OCI-LY7 (cell line): ENCODE results near the gene DOK4.

ENCODE experiments used
- CTCF ChIP-seq: fragments of 200-600 bp; sonication (generic); conservative IDR thresholded peaks from 2 replicates; pipeline ENCODE4 v1.5.1; 2014; ENCODE audit warnings: mild to moderate bottlenecking, antibody characterized with exemption, low read length, moderate library complexity, mixed read lengths
- EZH2phosphoT487 ChIP-seq: fragments of 200-600 bp; sonication (generic); IDR thresholded peaks from 2 replicates; pipeline ENCODE4 v1.6.1; 2018; ENCODE audit warnings: low read depth, borderline replicate concordance, mild to moderate bottlenecking, mixed run types, antibody characterized with exemption, low read length, moderate library complexity, mixed read lengths

- TF ChIP-seq CTCF (no peak), EZH2phosphoT487 (no peak)
Measured at GRCh38 chr16:57469046-57469445, 17.2 kb downstream of the DOK4 start.
